Transverse colon (tissue), 4 donors: Measurements from ENCODE around the gene MRPL14. TPM values are rescaled to one million over a fixed set of nuclear protein-coding genes. Genes with fewer than 3 reads are reported as not detected.
"Not testable (repeated sequence)": the region's sequence is repeated elsewhere in the genome, so short reads cannot be mapped to it uniquely, and the experiment has no call there.

Source experiments
- DNase-seq: peaks from one replicate; pipeline ENCODE4 v3.0.0-alpha.2; 2019
- H3K27ac ChIP-seq, 4 donors: fragments of 200-600 bp; sonication (generic); 2 replicates each; pipeline ENCODE4 v1.5.1; 2016 to 2018; ENCODE audit warnings: inconsistent platforms in 4 of 4
- H3K27me3 ChIP-seq: fragments of 200-600 bp; sonication (generic); 2 replicates; pipeline ENCODE4 v1.5.1; 2017; ENCODE audit warnings: inconsistent platforms
- H3K36me3 ChIP-seq, 4 donors: fragments of 200-600 bp; sonication (generic); 2 replicates each; pipeline ENCODE4 v1.5.1; 2017 to 2019; ENCODE audit warnings: inconsistent platforms in 4 of 4
- H3K4me1 ChIP-seq, 4 donors: fragments of 200-600 bp; sonication (generic); 2 replicates each; pipeline ENCODE4 v1.5.1; 2017 to 2020; ENCODE audit warnings: inconsistent platforms in 4 of 4
- H3K4me3 ChIP-seq, 4 donors: fragments of 200-600 bp; sonication (generic); 1 replicate in 1 of 4; 2 replicates in 3 of 4; pipeline versions ENCODE4 v1.5.1 to v1.6.1; 2017 to 2019; ENCODE audit warnings: inconsistent platforms in 4 of 4
- H3K9me3 ChIP-seq, 2 donors: fragments of 200-600 bp; sonication (generic); 2 replicates each; pipeline ENCODE4 v1.5.1; 2017 to 2019; ENCODE audit warnings: inconsistent platforms in 2 of 2
- EP300 ChIP-seq: sonication (generic); formaldehyde crosslinking; IDR thresholded peaks from one replicate; pipeline ENCODE4 v1.6.1; 2017; ENCODE audit warnings: antibody characterized with exemption, low read depth
- POLR2A ChIP-seq: fragments of 450-650 bp; IDR thresholded peaks from one replicate; pipeline ENCODE4 v1.6.1; 2016; ENCODE audit warnings: antibody characterized with exemption, mild to moderate bottlenecking, moderate library complexity
- POLR2AphosphoS5 ChIP-seq, 3 donors: sonication (generic); formaldehyde crosslinking; IDR thresholded peaks; one replicate each; pipeline ENCODE4 v1.6.1; 2016; ENCODE audit warnings: antibody characterized with exemption in 3 of 3
- WGBS, 2 donors: methylation state at CpG; one replicate each; pipeline ENCODE4 v1.1.5; 2018; ENCODE audit warnings: low coverage in 1 of 2; 5-methylcytosine and 5-hydroxymethylcytosine counted together
- in situ Hi-C, 4 donors: fragments of 200-750 bp; cut with MboI; loops; one replicate each; pipeline versions ENCODE4 v1.15.0 to v1.15.1; 2017; ENCODE audit warnings: low sequenced_read_pairs in 3 of 4, low pct_ligation_motif_present in 1 of 4, low pct_unique_long_range_greater_than_20kb in 1 of 4
- intact Hi-C: fragments of 100-400 bp; cut with DNase I; formaldehyde crosslinking; loops from one replicate; pipeline ENCODE4 v1.15.1; 2023; ENCODE audit warnings: low total_unique reads
- total RNA-seq, 4 donors: library from RNA; depleted of rRNA; stranded (reverse); fragments of >200 nt; gene quantifications; one replicate each; pipeline ENCODE4 v1.1.0, GENCODE V29; 2016
- TF ChIP-seq, protein P1 (sequence below), 5 experiments: fragments of 200-600 bp in 3 of 5; fragments of 450-650 bp in 2 of 5; sonication (generic) in 3 of 5; IDR thresholded peaks; 1 replicate in 2 of 5; 2 replicates in 3 of 5; pipeline ENCODE4 v1.5.1; 2016 to 2017; ENCODE audit warnings: antibody characterized with exemption in 5 of 5, inconsistent platforms in 3 of 5, mild to moderate bottlenecking in 2 of 5, moderate library complexity in 1 of 5

The MRPL14 gene
- total RNA-seq, 4 donors from 2014 or later, result 15.5 to 54.6 (median 45.9) TPM

DNA sequence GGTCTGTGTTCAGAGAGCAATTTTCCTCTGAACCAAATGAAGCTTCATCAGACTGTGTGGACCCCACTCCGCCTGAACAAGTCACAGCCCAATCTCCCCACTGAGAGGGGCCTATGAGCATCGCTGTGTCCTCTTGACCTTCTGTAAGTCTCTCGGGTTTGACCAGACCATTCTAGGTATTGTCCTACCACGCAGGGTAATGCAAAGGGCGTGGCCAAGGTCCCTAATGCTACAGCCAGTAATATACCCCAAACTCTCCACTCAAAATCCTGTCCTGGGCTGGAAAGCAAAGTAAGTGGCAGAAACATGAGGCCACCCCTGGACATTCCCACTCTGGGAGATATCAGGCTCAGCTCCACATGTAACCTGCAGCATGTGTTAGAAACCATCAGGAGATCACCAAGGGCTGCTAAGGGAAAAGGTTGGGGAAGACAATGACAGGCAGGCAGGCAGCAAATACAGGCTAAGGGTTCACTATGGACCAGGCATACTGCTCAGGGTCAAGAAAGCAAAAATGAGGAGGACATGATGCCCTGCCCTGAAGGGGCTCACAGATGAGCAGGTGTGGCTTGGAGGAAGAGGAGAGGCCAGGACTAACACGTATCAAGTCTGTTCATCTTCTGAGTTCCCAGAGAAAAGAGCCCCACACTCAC lies 33.4 kb downstream of the MRPL14 start:
- H3K4me1 ChIP-seq, result peaks cover 0 to 16% (median 10%) of the 10 kb centered on the region in 4 donors
- H3K9me3 ChIP-seq, result no peaks in the 10 kb centered on the region
- no peaks in the 10 kb centered on the region for H3K36me3 ChIP-seq
- no peak for TF ChIP-seq POLR2A
- TF ChIP-seq, protein P1, sequence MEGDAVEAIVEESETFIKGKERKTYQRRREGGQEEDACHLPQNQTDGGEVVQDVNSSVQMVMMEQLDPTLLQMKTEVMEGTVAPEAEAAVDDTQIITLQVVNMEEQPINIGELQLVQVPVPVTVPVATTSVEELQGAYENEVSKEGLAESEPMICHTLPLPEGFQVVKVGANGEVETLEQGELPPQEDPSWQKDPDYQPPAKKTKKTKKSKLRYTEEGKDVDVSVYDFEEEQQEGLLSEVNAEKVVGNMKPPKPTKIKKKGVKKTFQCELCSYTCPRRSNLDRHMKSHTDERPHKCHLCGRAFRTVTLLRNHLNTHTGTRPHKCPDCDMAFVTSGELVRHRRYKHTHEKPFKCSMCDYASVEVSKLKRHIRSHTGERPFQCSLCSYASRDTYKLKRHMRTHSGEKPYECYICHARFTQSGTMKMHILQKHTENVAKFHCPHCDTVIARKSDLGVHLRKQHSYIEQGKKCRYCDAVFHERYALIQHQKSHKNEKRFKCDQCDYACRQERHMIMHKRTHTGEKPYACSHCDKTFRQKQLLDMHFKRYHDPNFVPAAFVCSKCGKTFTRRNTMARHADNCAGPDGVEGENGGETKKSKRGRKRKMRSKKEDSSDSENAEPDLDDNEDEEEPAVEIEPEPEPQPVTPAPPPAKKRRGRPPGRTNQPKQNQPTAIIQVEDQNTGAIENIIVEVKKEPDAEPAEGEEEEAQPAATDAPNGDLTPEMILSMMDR (IDR thresholded peaks at IDR 0.05), result no peak
- no peak for TF ChIP-seq EP300
- no peak for TF ChIP-seq POLR2AphosphoS5 (IDR thresholded peaks at IDR 0.05)
- in situ Hi-C loops, result loop anchor here in 3 of 4 donors (25.0 kb wide), 2 partner anchors 432 to 482 kb away; no protein-coding TSS in a partner anchor
- 82 to 95% methylated on average over 3 to 6 of the region's 6 CpGs for WGBS, 2 donors
- peak overlapping the region in 2 of 4 donors; percentile 3 to 7 for H3K27ac ChIP-seq
- DNase-seq, result no peak
- intact Hi-C loops, result no loop called here
- H3K4me3 ChIP-seq, result no peak overlapping the region
- no peaks in the 10 kb centered on the region for H3K27me3 ChIP-seq

DNA sequence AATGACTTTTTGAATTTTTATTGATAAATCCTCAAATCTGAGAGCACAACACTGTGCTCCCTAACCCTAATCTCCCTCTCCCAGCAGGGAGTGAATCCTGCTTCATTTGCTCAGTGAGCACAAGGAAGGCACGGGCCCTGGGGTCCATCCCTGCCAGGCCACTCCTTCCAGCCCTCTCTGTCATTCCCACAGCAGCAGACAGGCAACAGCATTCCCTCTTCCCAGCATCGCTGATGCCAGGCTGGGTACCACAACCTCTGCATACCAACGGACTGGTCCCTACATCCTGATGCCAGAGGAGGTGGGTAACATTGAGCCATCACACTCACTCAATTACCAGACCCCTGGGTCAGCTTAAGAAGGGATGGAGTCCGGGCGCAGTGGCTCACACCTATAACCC lies 34.2 kb downstream of the MRPL14 start:
- Histone ChIP-seq H3K27me3 (no peaks in the 10 kb centered on the region), H3K4me1 (peaks cover 0 to 16% (median 10%) of the 10 kb centered on the region in 4 donors), H3K27ac (no peak overlapping the region), H3K4me3 (no peak overlapping the region), H3K9me3 (no peaks in the 10 kb centered on the region), H3K36me3 (no peaks in the 10 kb centered on the region)
- no peak for TF ChIP-seq POLR2A
- TF ChIP-seq, protein P1 (IDR thresholded peaks at IDR 0.05), result no peak
- no peak for TF ChIP-seq EP300
- TF ChIP-seq POLR2AphosphoS5 (IDR thresholded peaks at IDR 0.05), result no peak
- 95% methylated on average over 5 of the region's 5 CpGs; no CpG with 5 or more reads in 1 of the 2 donors for WGBS, 2 donors
- in situ Hi-C loops, result loop anchor here in 3 of 4 donors (25.0 kb wide), 2 partner anchors 431 to 481 kb away; no protein-coding TSS in a partner anchor
- DNase-seq, result no peak
- intact Hi-C loops, result no loop called here

DNA sequence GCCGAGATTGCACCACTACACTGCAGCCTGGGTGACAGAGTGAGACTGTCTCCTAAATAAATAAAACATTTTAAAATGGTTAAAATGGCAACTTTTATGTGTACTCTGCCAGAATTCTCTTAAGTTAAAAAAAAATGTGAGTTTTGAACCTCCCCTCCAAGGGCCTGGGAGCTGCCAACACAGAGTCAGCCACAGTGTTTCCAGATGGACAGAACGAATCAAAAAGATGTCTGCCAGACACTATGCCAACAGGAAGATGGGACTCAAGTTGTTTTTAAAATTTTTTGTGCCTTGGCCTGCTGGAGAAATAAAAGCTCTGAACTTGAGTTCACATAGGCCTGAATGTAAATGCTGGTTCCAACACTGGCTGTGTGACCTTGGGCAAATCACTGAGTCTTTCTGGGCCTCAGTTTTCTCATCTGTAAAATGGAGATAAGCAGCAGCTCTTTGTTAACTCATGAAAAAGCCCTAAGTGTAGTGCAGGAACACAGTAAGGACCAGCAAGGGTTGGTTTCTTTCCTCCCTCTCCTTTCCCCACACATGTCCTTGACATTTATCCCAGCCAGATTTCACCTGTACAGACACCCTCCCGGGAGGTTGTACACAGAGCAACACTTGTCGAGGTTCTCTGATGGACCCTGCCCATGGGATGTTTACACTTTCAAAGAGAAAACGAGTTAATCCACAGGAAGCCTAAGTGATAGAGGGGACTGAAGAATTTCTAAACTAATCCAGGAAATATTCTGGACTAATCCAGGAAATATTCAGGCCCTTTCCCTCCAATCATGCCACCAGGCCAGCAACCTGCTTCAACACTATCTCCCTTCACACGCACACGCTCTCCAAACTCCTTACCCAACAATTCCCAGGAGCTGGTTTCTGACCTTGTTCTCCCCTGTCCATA lies 35.0 kb downstream of the MRPL14 start:
- no peaks in the 10 kb centered on the region for H3K36me3 ChIP-seq
- in situ Hi-C loops, result loop anchor here in 3 of 4 donors (25.0 kb wide), 2 partner anchors 430 to 480 kb away; no protein-coding TSS in a partner anchor
- WGBS, 2 donors, result 83 to 85% methylated on average over 6 to 7 of the region's 7 CpGs

GRCh38 chr6:44091356-44091755 lies 35.9 kb downstream of the MRPL14 start:
- intact Hi-C loops, DNase-seq, H3K27me3 ChIP-seq, H3K27ac ChIP-seq, H3K4me3 ChIP-seq, H3K9me3 ChIP-seq, H3K36me3 ChIP-seq: not testable (repeated sequence)
- 100% methylated on average over 2 to 3 of the region's 3 CpGs for WGBS, 2 donors
- peaks cover 0 to 16% (median 10%) of the 10 kb centered on the region in 4 donors for H3K4me1 ChIP-seq
- in situ Hi-C loops, result loop anchor here in 3 of 4 donors (25.0 kb wide), 2 partner anchors 429 to 479 kb away; no protein-coding TSS in a partner anchor

More for the DNA sequence above, 35.0 kb downstream of the MRPL14 start:
- Histone ChIP-seq H3K27ac (no peak overlapping the region), H3K4me1 (peaks cover 0 to 16% (median 10%) of the 10 kb centered on the region in 4 donors), H3K27me3 (no peaks in the 10 kb centered on the region), H3K9me3 (no peaks in the 10 kb centered on the region), H3K4me3 (no peak overlapping the region)
- no peak for TF ChIP-seq POLR2A
- TF ChIP-seq POLR2AphosphoS5 (IDR thresholded peaks at IDR 0.05), result no peak
- TF ChIP-seq EP300, result no peak
- TF ChIP-seq, protein P1 (IDR thresholded peaks at IDR 0.05), result no peak
- DNase-seq, result no peak
- intact Hi-C loops, result no loop called here
